ENCODE results near the gene HELZ.

DNA sequence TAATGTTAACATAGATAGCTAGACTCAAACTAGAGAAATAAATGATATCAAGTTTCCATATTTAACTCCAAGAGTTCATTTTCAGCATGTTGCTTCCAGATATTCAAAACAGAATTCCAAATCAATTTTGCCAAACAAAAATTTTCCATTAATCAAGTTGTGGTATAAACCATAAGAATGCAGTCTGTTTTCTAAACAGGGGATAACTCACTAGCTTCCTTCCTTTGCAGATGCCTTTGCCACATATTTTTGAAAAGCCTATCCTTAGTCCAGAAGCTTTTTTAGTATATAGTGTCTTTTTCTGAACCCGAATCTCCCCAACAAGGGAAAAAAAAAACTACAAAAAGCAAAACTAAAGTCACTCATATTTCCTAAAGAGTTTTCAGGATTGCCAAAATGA lies 61.5 kb downstream of the HELZ start:
- no peak for TF ChIP-seq CTCF (conservative IDR thresholded peaks at IDR 0.05 in 1 of 2, IDR thresholded peaks at IDR 0.05 in 1 of 2; ENCODE audit: low read depth in 1 of 2, low read length in 2 of 2)
- no peak for TF ChIP-seq EZH2 (IDR thresholded peaks at IDR 0.05; ENCODE audit: low read length, missing control alignments)

Measured in fibroblast of lung (primary cell).